Sigmoid colon (tissue), 4 donors: ENCODE results near the gene BCR.

Experiments
- EP300 ChIP-seq, 4 donors: sonication (generic); formaldehyde crosslinking; IDR thresholded peaks; one replicate each; pipeline ENCODE4 v1.6.1; 2017; ENCODE audit warnings: antibody characterized with exemption in 4 of 4
- POLR2A ChIP-seq, 2 donors: fragments of 450-650 bp; IDR thresholded peaks; one replicate each; pipeline ENCODE4 v1.6.1; 2016; ENCODE audit warnings: antibody characterized with exemption in 2 of 2, mild to moderate bottlenecking in 2 of 2, moderate library complexity in 2 of 2
- POLR2AphosphoS5 ChIP-seq, 4 donors: sonication (generic); formaldehyde crosslinking; IDR thresholded peaks; one replicate each; pipeline ENCODE4 v1.6.1; 2017; ENCODE audit warnings: antibody characterized with exemption in 4 of 4
- TF ChIP-seq, protein P1 (sequence below), 4 experiments: fragments of 450-650 bp in 3 of 4; fragments of 200-600 bp in 1 of 4; IDR thresholded peaks; one replicate each; pipeline ENCODE4 v1.5.1; 2016 to 2019; ENCODE audit warnings: antibody characterized with exemption in 4 of 4, mild to moderate bottlenecking in 3 of 4, moderate library complexity in 2 of 4

DNA sequence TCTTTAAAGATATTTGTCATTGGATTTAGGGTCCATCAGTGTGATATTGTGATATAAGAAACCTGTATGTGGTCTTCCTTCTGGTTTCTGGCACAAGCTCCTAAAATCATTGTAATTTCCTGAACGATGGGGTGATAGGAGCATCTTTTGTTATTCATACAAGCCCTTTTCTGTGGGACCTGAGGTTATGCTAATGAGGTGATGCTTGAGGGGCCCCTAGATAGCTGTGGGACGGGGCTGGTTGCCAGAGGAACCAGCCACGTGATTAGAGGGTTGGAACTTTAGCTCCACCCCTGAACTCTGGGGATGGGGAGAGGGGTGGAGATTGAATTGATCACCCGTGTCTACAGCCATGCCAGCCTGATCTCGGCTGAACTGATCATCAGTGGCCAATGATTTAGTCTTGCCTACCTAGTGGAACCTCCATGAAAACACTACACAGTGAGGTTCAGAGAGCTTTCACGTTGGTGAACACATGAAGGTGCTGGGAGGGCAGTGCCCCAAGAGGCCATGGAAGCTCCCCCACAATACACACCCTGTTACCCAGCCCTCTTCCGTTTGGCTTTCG, 62.8 kb downstream of the BCR start:
- TF ChIP-seq, protein P1, sequence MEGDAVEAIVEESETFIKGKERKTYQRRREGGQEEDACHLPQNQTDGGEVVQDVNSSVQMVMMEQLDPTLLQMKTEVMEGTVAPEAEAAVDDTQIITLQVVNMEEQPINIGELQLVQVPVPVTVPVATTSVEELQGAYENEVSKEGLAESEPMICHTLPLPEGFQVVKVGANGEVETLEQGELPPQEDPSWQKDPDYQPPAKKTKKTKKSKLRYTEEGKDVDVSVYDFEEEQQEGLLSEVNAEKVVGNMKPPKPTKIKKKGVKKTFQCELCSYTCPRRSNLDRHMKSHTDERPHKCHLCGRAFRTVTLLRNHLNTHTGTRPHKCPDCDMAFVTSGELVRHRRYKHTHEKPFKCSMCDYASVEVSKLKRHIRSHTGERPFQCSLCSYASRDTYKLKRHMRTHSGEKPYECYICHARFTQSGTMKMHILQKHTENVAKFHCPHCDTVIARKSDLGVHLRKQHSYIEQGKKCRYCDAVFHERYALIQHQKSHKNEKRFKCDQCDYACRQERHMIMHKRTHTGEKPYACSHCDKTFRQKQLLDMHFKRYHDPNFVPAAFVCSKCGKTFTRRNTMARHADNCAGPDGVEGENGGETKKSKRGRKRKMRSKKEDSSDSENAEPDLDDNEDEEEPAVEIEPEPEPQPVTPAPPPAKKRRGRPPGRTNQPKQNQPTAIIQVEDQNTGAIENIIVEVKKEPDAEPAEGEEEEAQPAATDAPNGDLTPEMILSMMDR (IDR thresholded peaks at IDR 0.05): no peak
- no peak for TF ChIP-seq POLR2AphosphoS5 (IDR thresholded peaks at IDR 0.05)
- no peak for TF ChIP-seq POLR2A (IDR thresholded peaks at IDR 0.05)
- TF ChIP-seq EP300 (IDR thresholded peaks at IDR 0.05): no peak
